Measurements from ENCODE around the gene ADD1. TPM values are rescaled to one million over a fixed set of nuclear protein-coding genes. Genes with fewer than 3 reads are reported as not detected.

The ADD1 gene
- total and polyA plus RNA-seq, 2 experiments from 2014 or later = 175 to 219 TPM

- no peak for TF ChIP-seq EZH2 (IDR thresholded peaks at IDR 0.05; ENCODE audit: insufficient read depth, poor library complexity, severe bottlenecking)
- Histone ChIP-seq H3K36me3 (ENCODE audit: low read depth) (no peaks in the 10 kb centered on the region), H4K20me1 (ENCODE audit: insufficient read depth) (peaks cover 4% of the 10 kb centered on the region; the same call in 1 of the 2 replicates), H3K4me3 (peak overlapping the region; percentile 99), H2AFZ (peak overlapping the region; percentile 85), H3K79me2 (ENCODE audit: insufficient read depth) (peaks cover 80% of the 10 kb centered on the region), H3K4me2 (ENCODE audit: unreplicated experiment) (peak overlapping the region; percentile 96), H3K9me2 (ENCODE audit: insufficient read depth) (no peaks in the 10 kb centered on the region), H3K4me1 (ENCODE audit: insufficient read depth) (peaks cover 27% of the 10 kb centered on the region), H3K27ac (peak overlapping the region; percentile 83), H3K27me3 (replicated peaks; ENCODE audit: insufficient read depth) (no peaks in the 10 kb centered on the region), H3K9ac (peak overlapping the region; percentile 95), H3K9me3 (ENCODE audit: low read depth) (no peaks in the 10 kb centered on the region), H3F3A (ENCODE audit: insufficient read depth) (peaks cover 20% of the 10 kb centered on the region; the same call in 1 of the 2 replicates)
- 1% methylated on average over 40 of the region's 40 CpGs for WGBS, 2 experiments (ENCODE audit: low coverage in 1 of 2, low lambda C conversion rate in 2 of 2, missing lambda C conversion rate in 2 of 2)
- in situ Hi-C loops (cut with MboI) = no loop called here
- DNase-seq = peak; percentile 75
Measured at GRCh38 chr4:2962614-2963174, 119.0 kb downstream of the ADD1 start.

GRCh38 chr4:2963175-2963965 is 119.7 kb downstream of the ADD1 start, which contains the start of the genes GRK4 and NOP14:
GRK4 (plus strand) TSS chr4:2963571; CDS start chr4:2964071, 500 bp downstream.
NOP14 (minus strand) TSS chr4:2963406; CDS start chr4:2963319, 87 bp downstream.
- peaks cover 78% of the 10 kb centered on the region for H3K79me2 ChIP-seq (ENCODE audit: insufficient read depth)

GRCh38 chr4:2963966-2964471 is 120.4 kb downstream of the ADD1 start:
- peak; percentile 85 for DNase-seq
- WGBS, 2 experiments (ENCODE audit: low coverage in 1 of 2, low lambda C conversion rate in 2 of 2, missing lambda C conversion rate in 2 of 2) = 1% methylated on average over 19 to 37 of the region's 38 CpGs

More at GRCh38 chr4:2963175-2963965, 119.7 kb downstream of the ADD1 start, which contains the start of the genes GRK4 and NOP14:
- Histone ChIP-seq H3K9me2 (ENCODE audit: insufficient read depth) (no peaks in the 10 kb centered on the region), H3K27me3 (replicated peaks; ENCODE audit: insufficient read depth) (no peaks in the 10 kb centered on the region), H3K9ac (peak within 1 kb of the TSS; percentile 95), H3F3A (ENCODE audit: insufficient read depth) (peaks cover 13% of the 10 kb centered on the region; the same call in 1 of the 2 replicates), H3K36me3 (ENCODE audit: low read depth) (no peaks in the 10 kb centered on the region), H2AFZ (peak within 1 kb of the TSS; percentile 95), H4K20me1 (ENCODE audit: insufficient read depth) (no peaks in the 10 kb centered on the region; the same call in 1 of the 2 replicates), H3K4me1 (ENCODE audit: insufficient read depth) (peaks cover 23% of the 10 kb centered on the region), H3K4me2 (ENCODE audit: unreplicated experiment) (peak within 1 kb of the TSS; percentile 96), H3K4me3 (peak within 1 kb of the TSS; percentile 99), H3K27ac (peak within 1 kb of the TSS; percentile 83), H3K9me3 (ENCODE audit: low read depth) (no peaks in the 10 kb centered on the region)
- TF ChIP-seq EZH2phosphoT487 (IDR thresholded peaks at IDR 0.05; ENCODE audit: insufficient read depth, low read depth) (no peak), EZH2 (IDR thresholded peaks at IDR 0.05; ENCODE audit: insufficient read depth, poor library complexity, severe bottlenecking) (no peak)
- WGBS, 2 experiments (ENCODE audit: low coverage in 1 of 2, low lambda C conversion rate in 2 of 2, missing lambda C conversion rate in 2 of 2) = 1% methylated on average over 71 to 98 of the region's 105 CpGs
- DNase-seq = peak; percentile 100
- in situ Hi-C loops (cut with MboI) = no loop called here

DNA sequence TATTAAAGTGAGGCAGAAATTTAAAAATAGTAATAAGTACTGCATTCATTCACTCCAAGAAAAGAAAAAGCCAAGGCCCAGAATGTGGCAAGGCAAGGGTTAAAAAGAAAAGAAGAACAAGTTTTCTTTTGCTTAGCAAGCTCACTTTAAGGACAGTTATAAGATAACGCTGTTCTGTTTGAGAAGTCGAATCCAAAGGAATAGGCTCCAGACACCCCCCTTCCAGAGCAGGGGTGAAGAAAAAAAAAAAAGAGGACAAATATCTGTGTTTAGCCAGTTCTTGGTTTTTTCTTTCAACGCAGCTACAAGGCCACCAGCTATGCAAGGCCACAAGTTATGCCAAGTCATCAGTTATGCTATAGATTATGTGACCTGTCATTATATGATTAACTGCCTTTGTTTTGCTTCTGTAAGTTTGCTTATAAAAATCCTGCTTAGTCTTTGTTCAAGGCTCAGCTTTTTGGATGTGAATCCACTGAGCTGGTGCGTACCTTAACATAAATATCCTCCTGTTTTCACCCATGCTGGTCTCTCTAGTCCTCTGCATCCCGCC is 121.1 kb downstream of the ADD1 start:
- H3K36me3 ChIP-seq (ENCODE audit: low read depth) = no peaks in the 10 kb centered on the region
- peak overlapping the region; percentile 95 for H2AFZ ChIP-seq
- no peak for DNase-seq
- peak overlapping the region; percentile 99 for H3K4me3 ChIP-seq
- H3F3A ChIP-seq (ENCODE audit: insufficient read depth) = peaks cover 8% of the 10 kb centered on the region; the same call in 1 of the 2 replicates
- H3K4me1 ChIP-seq (ENCODE audit: insufficient read depth) = peaks cover 18% of the 10 kb centered on the region
- H3K9me3 ChIP-seq (ENCODE audit: low read depth) = no peaks in the 10 kb centered on the region
- H3K27ac ChIP-seq = no peak overlapping the region
- H4K20me1 ChIP-seq (ENCODE audit: insufficient read depth) = no peaks in the 10 kb centered on the region; the same call in 1 of the 2 replicates
- peak overlapping the region; percentile 95 for H3K4me2 ChIP-seq (ENCODE audit: unreplicated experiment)
- H3K27me3 ChIP-seq (replicated peaks; ENCODE audit: insufficient read depth) = no peaks in the 10 kb centered on the region
- no peaks in the 10 kb centered on the region for H3K9me2 ChIP-seq (ENCODE audit: insufficient read depth)
- WGBS, 2 experiments (ENCODE audit: low coverage in 1 of 2, low lambda C conversion rate in 2 of 2, missing lambda C conversion rate in 2 of 2) = 46 to 47% methylated on average over 5 of the region's 5 CpGs
- H3K9ac ChIP-seq = peak overlapping the region; percentile 95
- H3K79me2 ChIP-seq (ENCODE audit: insufficient read depth) = peaks cover 64% of the 10 kb centered on the region
- TF ChIP-seq EZH2 (IDR thresholded peaks at IDR 0.05; ENCODE audit: insufficient read depth, poor library complexity, severe bottlenecking) (no peak), EZH2phosphoT487 (IDR thresholded peaks at IDR 0.05; ENCODE audit: insufficient read depth, low read depth) (no peak)
- in situ Hi-C loops (cut with MboI) = no loop called here

More at GRCh38 chr4:2963966-2964471, 120.4 kb downstream of the ADD1 start:
- H4K20me1 ChIP-seq (ENCODE audit: insufficient read depth) = no peaks in the 10 kb centered on the region; the same call in 1 of the 2 replicates
- H3K4me1 ChIP-seq (ENCODE audit: insufficient read depth) = peaks cover 18% of the 10 kb centered on the region
- H3K9ac ChIP-seq = peak overlapping the region; percentile 95
- no peaks in the 10 kb centered on the region for H3K9me3 ChIP-seq (ENCODE audit: low read depth)
- no peaks in the 10 kb centered on the region for H3K27me3 ChIP-seq (replicated peaks; ENCODE audit: insufficient read depth)
- in situ Hi-C loops (cut with MboI) = no loop called here
- no peak overlapping the region for H3K27ac ChIP-seq
- H2AFZ ChIP-seq = peak overlapping the region; percentile 95
- H3K36me3 ChIP-seq (ENCODE audit: low read depth) = no peaks in the 10 kb centered on the region
- peaks cover 72% of the 10 kb centered on the region for H3K79me2 ChIP-seq (ENCODE audit: insufficient read depth)
- no peak for TF ChIP-seq EZH2phosphoT487 (IDR thresholded peaks at IDR 0.05; ENCODE audit: insufficient read depth, low read depth)
- TF ChIP-seq EZH2 (IDR thresholded peaks at IDR 0.05; ENCODE audit: insufficient read depth, poor library complexity, severe bottlenecking) = no peak
- peak overlapping the region; percentile 99 for H3K4me3 ChIP-seq
- H3F3A ChIP-seq (ENCODE audit: insufficient read depth) = peaks cover 9% of the 10 kb centered on the region; the same call in 1 of the 2 replicates
- H3K4me2 ChIP-seq (ENCODE audit: unreplicated experiment) = peak overlapping the region; percentile 95
- H3K9me2 ChIP-seq (ENCODE audit: insufficient read depth) = no peaks in the 10 kb centered on the region

Measured in GM23248 (cell line).